Right lobe of liver (tissue), 4 donors: ENCODE results near the gene POLL.

ENCODE experiments used
- POLR2A ChIP-seq: fragments of 450-650 bp; IDR thresholded peaks from one replicate; pipeline ENCODE4 v1.6.1; 2017; ENCODE audit warnings: antibody characterized with exemption, mild to moderate bottlenecking
- TF ChIP-seq, protein P1 (sequence below), 4 donors: fragments of 200-600 bp in 3 of 4; fragments of 450-650 bp in 1 of 4; IDR thresholded peaks; one replicate each; pipeline versions ENCODE4 v1.5.1 to v1.8.0; 2016 to 2022; ENCODE audit warnings: antibody characterized with exemption in 4 of 4, mild to moderate bottlenecking in 2 of 4
- donor health status: DM: no; HTN: no; CAD: no.
- donor health status: DM: no; HTN: no; CAD: no.
- donor health status: DM: no; HTN: yes; CAD: no.

DNA sequence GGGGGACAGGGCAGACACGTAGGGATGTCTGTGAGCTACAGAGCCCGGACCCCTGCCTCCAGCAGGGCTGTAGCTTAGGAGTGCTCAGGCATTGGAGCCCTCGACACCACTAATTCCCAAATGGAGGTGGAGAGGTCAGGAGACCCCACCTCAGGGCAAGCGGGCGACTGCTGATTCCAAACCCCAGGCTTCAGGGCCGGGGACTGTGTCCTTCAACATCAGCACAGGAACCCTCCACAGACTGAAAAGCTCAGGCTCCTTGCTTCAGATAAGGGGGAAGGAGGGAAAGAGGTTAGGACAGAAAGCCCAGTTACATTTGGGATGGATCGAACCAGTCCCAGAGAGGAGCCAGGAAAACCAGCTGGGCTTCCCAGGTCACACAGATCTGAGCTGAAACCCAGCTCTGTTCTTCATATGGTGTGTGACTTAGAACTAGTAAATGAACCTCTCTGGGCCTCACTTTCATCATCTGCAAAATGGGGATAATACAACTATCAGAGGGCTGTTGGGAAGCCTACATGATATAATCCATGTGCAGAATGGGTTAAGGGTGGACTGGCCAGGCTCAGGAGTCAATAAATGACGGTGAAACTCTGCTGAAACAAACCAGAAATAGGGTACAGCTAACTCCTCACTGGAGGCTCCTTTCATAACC lies 16.7 kb downstream of the POLL start:
- TF ChIP-seq, protein P1, sequence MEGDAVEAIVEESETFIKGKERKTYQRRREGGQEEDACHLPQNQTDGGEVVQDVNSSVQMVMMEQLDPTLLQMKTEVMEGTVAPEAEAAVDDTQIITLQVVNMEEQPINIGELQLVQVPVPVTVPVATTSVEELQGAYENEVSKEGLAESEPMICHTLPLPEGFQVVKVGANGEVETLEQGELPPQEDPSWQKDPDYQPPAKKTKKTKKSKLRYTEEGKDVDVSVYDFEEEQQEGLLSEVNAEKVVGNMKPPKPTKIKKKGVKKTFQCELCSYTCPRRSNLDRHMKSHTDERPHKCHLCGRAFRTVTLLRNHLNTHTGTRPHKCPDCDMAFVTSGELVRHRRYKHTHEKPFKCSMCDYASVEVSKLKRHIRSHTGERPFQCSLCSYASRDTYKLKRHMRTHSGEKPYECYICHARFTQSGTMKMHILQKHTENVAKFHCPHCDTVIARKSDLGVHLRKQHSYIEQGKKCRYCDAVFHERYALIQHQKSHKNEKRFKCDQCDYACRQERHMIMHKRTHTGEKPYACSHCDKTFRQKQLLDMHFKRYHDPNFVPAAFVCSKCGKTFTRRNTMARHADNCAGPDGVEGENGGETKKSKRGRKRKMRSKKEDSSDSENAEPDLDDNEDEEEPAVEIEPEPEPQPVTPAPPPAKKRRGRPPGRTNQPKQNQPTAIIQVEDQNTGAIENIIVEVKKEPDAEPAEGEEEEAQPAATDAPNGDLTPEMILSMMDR (IDR thresholded peaks at IDR 0.05), result no peak
- no peak for TF ChIP-seq POLR2A
